ENCODE results near the gene RBM4.

The RBM4 gene

DNA sequence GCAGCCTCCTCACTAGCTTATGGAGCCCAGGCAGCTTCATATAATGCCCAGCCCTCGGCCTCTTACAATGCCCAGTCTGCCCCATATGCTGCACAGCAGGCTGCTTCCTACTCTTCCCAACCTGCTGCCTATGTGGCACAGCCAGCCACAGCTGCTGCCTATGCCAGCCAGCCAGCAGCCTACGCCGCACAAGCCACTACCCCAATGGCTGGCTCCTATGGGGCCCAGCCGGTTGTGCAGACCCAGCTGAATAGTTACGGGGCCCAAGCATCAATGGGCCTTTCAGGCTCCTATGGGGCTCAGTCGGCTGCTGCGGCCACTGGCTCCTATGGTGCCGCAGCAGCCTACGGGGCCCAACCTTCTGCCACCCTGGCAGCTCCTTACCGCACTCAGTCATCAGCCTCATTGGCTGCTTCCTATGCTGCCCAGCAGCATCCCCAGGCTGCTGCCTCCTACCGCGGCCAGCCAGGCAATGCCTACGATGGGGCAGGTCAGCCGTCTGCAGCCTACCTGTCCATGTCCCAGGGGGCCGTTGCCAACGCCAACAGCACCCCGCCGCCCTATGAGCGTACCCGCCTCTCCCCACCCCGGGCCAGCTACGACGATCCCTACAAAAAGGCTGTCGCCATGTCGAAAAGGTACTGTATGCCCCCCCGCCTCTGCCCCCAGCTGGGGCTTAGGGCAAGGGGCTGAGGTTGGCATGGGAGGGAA is 13.3 kb upstream of the RBM4 start:
- no peak for DNase-seq
- Histone ChIP-seq H3K27ac (no peak overlapping the region), H3K4me3 (ENCODE audit: low read depth, low read length) (no peak overlapping the region), H3K36me3 (replicated peaks) (peaks cover 63% of the 10 kb centered on the region), H3K27me3 (replicated peaks) (no peaks in the 10 kb centered on the region)
- in situ Hi-C loops (cut with HindIII; ENCODE audit: low pct_ligation_motif_present, low sequenced_read_pairs) = no loop called here
- TF ChIP-seq CTCF (IDR thresholded peaks at IDR 0.05; ENCODE audit: low read depth, low read length, missing control alignments) = no peak

- Histone ChIP-seq H3K27ac (no peak overlapping the region), H3K27me3 (replicated peaks) (no peaks in the 10 kb centered on the region), H3K36me3 (replicated peaks) (peaks cover 65% of the 10 kb centered on the region), H3K4me3 (ENCODE audit: low read depth, low read length) (no peak overlapping the region)
- no peak for DNase-seq
- TF ChIP-seq CTCF (IDR thresholded peaks at IDR 0.05; ENCODE audit: low read depth, low read length, missing control alignments) = no peak
- in situ Hi-C loops (cut with HindIII; ENCODE audit: low pct_ligation_motif_present, low sequenced_read_pairs) = no loop called here
These were observed 12.8 kb upstream of the RBM4 start for GRCh38 chr11:66625752-66626149.

GRCh38 chr11:66626382-66626781 is 12.1 kb upstream of the RBM4 start:
- no peak for TF ChIP-seq CTCF (IDR thresholded peaks at IDR 0.05; ENCODE audit: low read depth, low read length, missing control alignments)
- Histone ChIP-seq H3K27ac (no peak overlapping the region), H3K36me3 (replicated peaks) (peaks cover 65% of the 10 kb centered on the region), H3K4me3 (ENCODE audit: low read depth, low read length) (no peak overlapping the region), H3K27me3 (replicated peaks) (no peaks in the 10 kb centered on the region)
- no peak for DNase-seq
- in situ Hi-C loops (cut with HindIII; ENCODE audit: low pct_ligation_motif_present, low sequenced_read_pairs) = no loop called here

DNA sequence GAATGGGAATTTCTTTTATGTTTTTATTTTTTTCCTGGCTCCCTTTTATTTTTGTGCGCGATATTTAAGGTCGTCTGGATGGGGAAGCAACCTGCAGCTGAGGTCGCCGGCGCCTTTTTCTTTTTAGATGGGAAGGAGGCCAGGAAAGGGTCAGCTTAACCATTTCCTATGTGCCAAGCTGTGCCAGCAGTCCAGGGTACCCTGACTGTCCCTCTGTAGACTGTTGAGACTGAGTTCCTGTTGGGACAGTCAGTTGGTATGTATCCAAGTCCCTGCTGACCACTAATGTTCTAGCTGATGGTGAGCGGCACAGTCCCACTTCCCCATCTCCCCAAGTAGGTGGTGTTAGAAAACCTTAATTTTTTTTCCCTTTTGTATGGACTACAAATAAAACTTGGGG is 11.6 kb upstream of the RBM4 start:
- H3K4me3 ChIP-seq (ENCODE audit: low read depth, low read length) = no peak overlapping the region
- in situ Hi-C loops (cut with HindIII; ENCODE audit: low pct_ligation_motif_present, low sequenced_read_pairs) = no loop called here
- TF ChIP-seq CTCF (IDR thresholded peaks at IDR 0.05; ENCODE audit: low read depth, low read length, missing control alignments) = no peak
- H3K27me3 ChIP-seq (replicated peaks) = no peaks in the 10 kb centered on the region
- H3K27ac ChIP-seq = no peak overlapping the region
- peaks cover 69% of the 10 kb centered on the region for H3K36me3 ChIP-seq (replicated peaks)
- no peak for DNase-seq

- Histone ChIP-seq H3K27me3 (replicated peaks) (no peaks in the 10 kb centered on the region), H3K4me3 (ENCODE audit: low read depth, low read length) (no peak overlapping the region), H3K36me3 (replicated peaks) (peaks cover 72% of the 10 kb centered on the region), H3K27ac (no peak overlapping the region)
- DNase-seq = no peak
- in situ Hi-C loops (cut with HindIII; ENCODE audit: low pct_ligation_motif_present, low sequenced_read_pairs) = no loop called here
- TF ChIP-seq CTCF (IDR thresholded peaks at IDR 0.05; ENCODE audit: low read depth, low read length, missing control alignments) = no peak
These were observed 10.4 kb upstream of the RBM4 start for GRCh38 chr11:66628061-66628603.

GRCh38 chr11:66629356-66629755 is 9.1 kb upstream of the RBM4 start:
- Histone ChIP-seq H3K27me3 (replicated peaks) (no peaks in the 10 kb centered on the region), H3K27ac (no peak overlapping the region)
- in situ Hi-C loops (cut with HindIII; ENCODE audit: low pct_ligation_motif_present, low sequenced_read_pairs) = no loop called here

More at GRCh38 chr11:66629356-66629755, 9.1 kb upstream of the RBM4 start:
- no peak for TF ChIP-seq CTCF (IDR thresholded peaks at IDR 0.05; ENCODE audit: low read depth, low read length, missing control alignments)
- no peak for DNase-seq
- peaks cover 65% of the 10 kb centered on the region for H3K36me3 ChIP-seq (replicated peaks)
- no peak overlapping the region for H3K4me3 ChIP-seq (ENCODE audit: low read depth, low read length)
